ENCODE measurements around the gene N4BP2.

N4BP2 gene

GRCh38 chr4:40193578-40193977 is 136.9 kb downstream of the N4BP2 start:
- no peak for DNase-seq

GRCh38 chr4:40194602-40195161 is 138.0 kb downstream of the N4BP2 start:
- no peak for DNase-seq

DNA sequence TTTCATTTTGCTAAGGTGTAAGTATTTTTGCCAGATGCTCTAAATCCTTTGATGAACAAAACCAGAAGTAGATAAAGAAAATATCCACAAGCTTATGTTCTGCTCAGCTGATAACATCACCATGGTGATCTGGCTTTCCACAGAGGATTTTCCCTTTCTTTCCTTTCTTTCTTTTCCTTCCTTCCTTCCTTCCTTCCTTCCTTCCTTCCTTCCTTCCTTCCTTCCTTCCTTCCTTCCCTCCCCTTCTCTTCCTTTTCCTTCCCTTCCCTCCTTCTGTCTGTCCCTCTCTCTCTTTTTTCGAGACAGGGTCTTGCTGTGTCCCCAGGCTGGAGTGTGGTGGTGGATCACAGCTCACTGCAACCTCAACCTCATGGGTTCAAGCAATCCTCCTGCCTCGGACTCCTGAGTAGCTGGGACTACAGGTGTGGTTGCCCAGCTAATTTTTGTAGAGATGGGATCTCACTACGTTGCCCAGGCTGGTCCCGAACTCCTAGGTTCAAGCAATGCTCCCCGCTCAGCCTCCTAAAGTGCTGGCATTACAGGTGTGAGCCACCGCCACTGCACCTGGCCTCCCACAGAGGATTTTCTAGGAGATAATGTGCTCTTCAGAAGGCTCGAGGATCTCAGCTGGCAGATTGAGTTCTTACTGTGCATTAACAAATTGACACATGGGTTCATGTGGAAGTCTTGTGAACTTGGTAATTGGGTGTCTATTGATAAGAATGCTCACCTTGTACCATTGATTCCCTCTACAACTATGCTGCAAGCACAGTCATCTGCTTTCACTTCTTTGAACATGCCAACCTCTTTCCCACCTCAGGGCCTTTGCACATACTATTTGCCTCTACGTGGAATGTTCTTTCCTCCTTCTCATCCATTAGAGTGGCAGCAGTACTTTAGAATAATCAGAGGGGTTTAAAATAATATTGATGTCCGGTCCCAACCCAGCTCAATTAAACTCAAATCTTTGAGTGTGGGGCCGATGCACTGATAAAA is 138.8 kb downstream of the N4BP2 start:
- no peak for DNase-seq

DNA sequence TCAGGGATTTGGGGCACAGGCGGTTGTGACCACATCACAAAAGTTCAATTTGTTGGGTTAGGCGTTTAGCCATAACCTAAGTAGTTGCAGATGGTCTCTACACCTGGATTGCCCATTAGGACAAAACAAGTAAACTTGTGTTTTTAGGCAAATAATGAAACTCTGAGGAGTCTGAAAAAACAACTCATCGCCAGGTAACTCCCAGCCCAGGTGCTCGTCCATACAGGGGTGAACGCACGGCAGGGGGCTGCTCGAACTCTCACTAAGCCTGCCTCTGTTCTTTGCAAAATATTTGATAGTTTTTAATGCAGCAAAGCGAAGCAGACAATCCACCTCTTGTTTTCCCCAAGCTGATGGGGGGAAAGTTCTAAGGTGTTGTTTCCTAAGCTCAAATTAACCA is 139.6 kb downstream of the N4BP2 start:
- DNase-seq = no peak

DNA sequence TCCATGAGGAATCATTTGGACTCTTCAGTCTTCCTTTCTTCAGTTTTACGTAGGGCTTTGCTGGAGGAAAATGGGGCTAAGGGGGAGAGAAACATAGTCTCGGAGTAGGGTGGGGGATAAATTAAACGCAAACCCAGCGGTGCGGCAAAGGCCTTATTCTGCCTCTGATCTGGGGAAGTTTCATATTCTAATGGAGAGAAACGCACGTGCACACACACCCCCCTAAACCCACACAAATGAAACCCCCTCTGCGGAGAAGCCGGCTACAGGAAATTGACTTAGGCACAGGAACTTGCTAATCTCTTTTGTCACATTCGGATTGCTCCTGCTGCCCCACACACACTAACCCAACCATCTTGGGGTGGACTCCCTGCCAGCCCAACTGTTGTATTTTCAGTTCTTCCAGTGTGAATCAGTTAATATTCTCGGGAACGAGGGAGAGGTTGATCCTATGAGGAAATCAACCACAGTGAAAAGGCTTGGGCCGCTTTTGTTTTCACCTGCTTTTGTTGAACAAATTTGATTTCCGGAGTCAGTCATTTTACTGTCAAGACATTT is 140.2 kb downstream of the N4BP2 start, which contains the start of gene RHOH:
TSS of gene RHOH (plus strand) at position 308 of the 558 bp plus-strand sequence. CDS start 46,356 bp downstream, outside the sequence.
- no peak for DNase-seq

DNA sequence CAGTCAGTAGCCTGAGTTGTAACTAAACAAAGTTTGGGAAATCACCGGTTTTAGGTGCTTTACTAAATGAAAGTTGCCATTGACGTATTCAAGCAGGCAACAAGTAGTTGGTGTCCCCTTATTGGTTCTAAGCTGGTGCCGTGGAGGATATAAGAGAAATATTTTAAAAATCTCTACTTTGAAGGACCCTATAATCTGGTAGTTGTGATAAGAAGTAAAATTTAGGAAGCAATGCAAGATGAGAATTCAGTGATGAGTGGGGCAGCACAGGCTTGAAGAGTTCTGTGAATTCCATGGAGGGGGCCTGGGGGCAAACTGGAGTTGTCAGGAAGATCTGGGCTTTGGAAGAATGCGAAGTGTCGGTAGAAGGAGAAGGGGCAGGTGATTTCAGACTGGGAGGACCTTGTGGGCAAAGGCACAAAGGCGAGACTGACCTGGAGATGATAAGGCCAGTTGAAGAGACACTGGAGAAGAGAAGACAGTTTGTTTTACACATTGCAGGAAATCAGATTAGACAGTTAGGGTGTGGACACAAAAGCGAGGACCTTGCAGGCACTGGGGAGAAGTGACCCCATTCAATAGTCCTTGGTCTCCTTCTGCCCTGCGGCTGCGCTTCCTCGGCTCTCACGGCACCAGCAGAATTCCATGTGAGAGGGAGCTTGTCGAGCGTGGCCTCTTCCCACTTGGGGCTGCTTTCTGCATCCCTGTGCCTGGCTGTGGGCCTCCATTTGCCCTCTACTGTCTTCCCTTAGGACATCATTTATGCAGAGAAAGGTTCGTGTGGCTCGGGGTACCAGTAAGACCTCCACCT is 141.4 kb downstream of the N4BP2 start:
- no peak for DNase-seq

DNA sequence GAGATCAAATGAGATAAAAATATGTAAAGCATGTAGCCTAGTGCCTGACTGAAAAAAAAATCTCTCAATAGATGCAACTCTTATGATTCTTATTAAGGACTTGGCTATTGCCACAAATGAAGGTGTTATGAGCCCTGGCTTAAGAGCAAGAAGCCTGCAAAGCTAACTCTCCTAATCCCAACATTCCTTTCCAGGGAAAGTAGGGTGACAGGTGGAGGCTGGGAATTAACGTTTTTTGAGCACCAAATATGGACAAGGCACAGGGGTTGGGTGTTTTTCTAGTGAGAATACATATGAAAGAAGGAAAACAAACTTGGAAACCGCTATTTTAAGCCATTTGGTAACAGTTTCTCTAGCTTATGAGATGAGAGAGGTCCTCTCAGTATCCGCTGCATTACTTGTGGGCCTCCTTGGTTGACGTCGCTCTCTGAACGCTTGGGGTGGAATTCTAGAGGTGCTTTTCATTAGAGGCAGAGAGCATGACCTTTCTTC is 142.6 kb downstream of the N4BP2 start:
- no peak for DNase-seq

- DNase-seq = no peak
Measured at GRCh38 chr4:40199999-40200874, 143.6 kb downstream of the N4BP2 start.

- no peak for DNase-seq
Measured at GRCh38 chr4:40200875-40201801, 144.5 kb downstream of the N4BP2 start.

- DNase-seq = no peak
Measured at GRCh38 chr4:40201898-40202297, 145.2 kb downstream of the N4BP2 start.

GRCh38 chr4:40202474-40202873 is 145.8 kb downstream of the N4BP2 start:
- DNase-seq = no peak

GRCh38 chr4:40204507-40205258 is 148.0 kb downstream of the N4BP2 start:
- DNase-seq = no peak

GRCh38 chr4:40205259-40206198 is 148.9 kb downstream of the N4BP2 start:
- no peak for DNase-seq

DNA sequence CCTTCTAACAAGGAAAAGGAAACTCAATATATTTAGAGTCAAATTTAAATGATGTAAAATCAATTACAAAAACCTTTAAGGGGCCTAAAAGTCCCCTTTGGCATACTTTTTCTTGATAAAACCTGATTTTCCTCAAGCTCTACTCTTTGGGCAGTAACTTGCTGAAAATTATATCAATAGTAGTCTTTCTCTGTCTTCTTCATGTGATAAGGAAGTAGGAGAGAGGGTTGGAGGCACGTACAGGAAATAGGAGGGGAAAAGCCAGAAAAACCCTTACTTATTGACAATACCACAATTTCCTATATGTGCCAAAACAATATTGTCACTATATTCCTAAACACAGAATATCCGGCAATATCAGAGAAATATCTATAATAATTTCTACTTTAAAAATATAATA is 149.8 kb downstream of the N4BP2 start:
- DNase-seq = no peak

Measured in NCI-H1092 treated with DMSO at 0.1 percent for 48 hours (cell line).